GM19372 (cell line): ENCODE measurements around the gene GALNT17.
"Not testable (repeated sequence)": the region's sequence is repeated elsewhere in the genome, so short reads cannot be mapped to it uniquely, and the experiment has no call there.

Source experiments
- ATAC-seq: cut with Tn5 transposase; IDR thresholded peaks from one replicate; pipeline ENCODE4 v1.9.1; 2021; ENCODE audit warnings: mild to moderate bottlenecking, low read depth, moderate library complexity; ENCODE audit not compliant: unreplicated experiment

The GALNT17 gene

GRCh38 chr7:71157757-71158156, 25.8 kb downstream of the GALNT17 start:
- no peak for ATAC-seq

DNA sequence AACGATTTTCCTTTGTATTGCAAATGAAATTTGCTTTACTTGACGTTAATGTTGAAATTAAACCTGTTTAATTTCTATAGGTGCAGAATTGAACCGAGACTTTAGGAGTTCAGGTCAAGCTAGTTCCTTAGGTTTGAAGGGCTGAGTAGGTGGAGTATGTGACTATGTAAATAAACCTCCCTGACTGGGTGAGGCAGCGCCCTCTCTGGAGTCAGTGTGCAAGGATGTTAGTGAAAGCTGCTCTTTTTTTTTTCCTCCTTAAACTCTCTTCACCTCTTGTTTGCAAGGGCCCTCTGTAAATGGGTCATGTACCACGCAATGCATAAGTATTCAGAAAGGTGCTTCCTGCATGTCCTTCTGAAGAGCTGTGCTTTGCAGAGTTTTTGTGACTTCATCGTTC, 33.8 kb downstream of the GALNT17 start:
- ATAC-seq, result no peak

DNA sequence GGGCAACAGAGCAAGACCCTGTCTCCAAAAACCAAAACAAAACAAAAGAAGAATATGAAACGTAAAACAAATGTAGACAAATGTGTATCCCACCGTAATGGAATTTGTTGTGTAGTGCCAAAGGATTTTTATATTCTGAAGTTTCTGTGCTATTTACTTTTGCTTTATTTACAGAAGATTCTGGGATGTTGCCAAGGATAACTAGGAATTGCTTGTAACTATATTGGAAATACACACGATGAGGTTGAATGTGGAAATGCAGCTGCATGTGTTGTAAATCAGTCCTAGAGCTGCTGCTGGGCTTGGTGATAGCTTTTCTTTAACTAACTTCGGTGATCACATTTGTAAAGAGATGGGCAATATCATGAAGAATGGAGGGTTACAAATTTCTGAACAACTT, 39.5 kb downstream of the GALNT17 start:
- no peak for ATAC-seq

DNA sequence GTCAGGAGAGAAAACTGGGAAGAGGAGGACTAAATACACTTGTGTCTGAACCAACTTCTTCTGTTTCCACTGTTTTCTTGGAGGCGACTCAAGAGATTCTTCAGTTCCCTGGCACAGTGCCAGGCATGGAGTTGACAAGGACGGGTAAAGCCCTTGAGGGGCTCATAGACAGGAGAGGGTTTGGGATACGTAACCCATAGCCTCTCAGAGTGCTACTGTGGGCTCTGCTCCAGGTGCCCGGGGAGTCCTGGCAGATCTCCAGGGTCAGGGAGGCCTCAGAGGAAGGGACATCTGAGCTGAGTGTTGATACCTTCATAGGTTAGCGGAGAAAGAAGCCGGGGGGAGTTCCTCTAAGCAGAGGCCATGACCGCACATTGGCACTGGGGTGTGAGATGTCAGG, 42.0 kb downstream of the GALNT17 start:
- no peak for ATAC-seq

DNA sequence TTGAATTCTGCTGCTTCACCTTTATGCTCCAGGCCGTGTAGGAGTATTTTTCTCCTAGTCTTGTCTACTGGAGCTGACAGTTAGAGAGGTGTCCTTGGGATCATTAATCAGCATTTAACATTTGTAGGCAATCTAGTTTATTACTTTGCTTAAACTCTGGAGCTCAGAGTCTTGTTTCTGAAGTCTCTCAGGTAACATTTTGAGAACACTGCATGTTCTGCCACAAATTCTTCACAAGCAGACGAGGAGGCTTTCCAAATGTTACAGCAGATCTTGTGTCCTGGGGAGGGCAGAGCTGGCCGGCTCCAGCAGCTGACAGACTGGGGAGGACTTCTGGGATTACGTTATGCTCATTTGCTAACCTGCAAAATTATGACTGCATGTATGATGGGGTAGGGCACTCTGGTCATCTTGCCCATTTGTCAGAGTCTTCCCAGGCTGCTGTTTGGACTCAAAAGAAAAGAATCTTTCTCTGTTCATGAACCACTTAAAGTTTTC, 50.5 kb downstream of the GALNT17 start:
- ATAC-seq, result no peak

DNA sequence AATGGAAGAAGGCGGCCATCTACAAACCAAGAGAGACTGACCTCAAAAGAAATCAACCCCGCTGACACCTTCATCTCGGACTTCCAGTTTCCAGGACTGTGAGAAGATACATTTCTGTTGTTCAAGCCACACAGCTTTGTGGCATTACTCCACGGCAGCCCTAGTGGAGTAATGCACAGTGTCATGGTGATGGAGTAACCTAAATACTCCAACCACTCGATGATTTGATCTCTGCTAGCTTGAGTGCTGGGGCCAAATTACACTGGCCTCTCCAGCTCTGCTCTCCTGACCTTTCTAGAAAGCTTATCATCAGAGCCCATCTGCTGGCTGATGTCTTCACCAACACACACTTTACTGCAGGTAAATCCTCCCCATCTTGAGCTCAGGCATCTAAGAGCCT, 52.2 kb downstream of the GALNT17 start:
- ATAC-seq, result no peak

DNA sequence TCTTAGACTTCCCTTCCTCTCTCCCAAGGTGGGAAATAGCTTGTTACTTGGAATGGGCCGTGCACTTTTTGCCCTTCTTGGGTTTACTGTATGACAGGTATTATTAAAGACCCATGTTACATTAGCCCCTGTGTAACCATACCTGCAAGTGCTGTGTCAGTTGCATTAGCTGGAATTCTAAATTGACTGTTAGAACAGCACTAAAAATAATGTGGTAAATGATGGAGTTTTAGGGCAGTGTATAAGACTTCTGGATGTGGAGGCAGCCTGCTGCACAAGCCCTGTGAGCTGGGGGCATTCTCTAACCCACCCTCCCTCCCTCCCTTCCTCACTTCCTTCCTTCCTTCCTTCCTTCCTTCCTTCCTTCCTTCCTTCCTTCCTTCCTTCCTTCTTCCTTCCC, 52.7 kb downstream of the GALNT17 start:
- no peak for ATAC-seq

DNA sequence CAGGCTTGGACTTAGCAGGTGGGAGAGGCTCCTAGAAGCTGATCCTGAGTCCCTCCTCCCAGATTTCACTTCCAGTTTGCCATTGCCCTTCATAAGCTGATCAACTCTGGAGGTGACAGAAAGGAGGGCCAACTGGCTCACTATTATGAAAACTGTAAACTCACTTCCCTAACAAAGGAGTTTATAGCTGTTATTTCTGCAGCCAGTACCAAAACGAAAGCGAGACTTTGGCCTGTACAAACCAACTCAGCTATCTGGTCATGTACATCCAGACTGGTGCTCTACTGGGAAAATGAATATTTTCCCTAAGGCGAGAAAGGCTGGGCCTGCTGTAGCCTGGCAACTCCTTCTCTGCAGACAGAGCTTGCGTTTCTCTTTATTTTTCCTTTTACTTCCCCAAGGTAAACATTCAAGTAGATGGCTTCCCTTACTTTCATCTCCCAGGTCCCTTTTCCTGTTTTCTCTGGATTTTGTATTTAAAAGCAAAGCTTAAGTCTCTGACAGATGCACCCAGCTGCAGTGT, 54.7 kb downstream of the GALNT17 start:
- ATAC-seq, result no peak

DNA sequence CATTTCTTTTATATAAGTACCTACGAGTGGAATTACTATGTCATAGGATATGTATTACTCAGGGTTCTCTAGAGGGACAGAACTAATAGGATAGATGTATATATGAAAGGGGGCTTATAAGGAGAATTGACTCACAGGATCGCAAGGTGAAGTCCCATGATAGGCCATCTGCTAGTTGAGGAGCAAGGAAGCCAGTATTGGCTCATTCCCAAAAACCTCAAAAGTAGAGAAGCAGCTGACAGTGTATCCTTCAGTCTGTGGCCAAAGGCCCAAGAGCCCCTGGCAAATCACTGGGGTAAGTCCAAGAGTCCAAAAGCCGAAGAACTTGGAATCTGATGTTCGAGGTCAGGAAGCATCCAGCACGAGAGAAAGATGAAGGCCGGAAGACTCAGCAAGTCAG, 59.8 kb downstream of the GALNT17 start:
- no peak for ATAC-seq

- ATAC-seq, result no peak
Measured at GRCh38 chr7:71193099-71193810, 61.3 kb downstream of the GALNT17 start.

- ATAC-seq, result no peak
Measured at GRCh38 chr7:71198391-71198790, 66.4 kb downstream of the GALNT17 start.

- ATAC-seq, result no peak
Measured at GRCh38 chr7:71198887-71199286, 66.9 kb downstream of the GALNT17 start.

DNA sequence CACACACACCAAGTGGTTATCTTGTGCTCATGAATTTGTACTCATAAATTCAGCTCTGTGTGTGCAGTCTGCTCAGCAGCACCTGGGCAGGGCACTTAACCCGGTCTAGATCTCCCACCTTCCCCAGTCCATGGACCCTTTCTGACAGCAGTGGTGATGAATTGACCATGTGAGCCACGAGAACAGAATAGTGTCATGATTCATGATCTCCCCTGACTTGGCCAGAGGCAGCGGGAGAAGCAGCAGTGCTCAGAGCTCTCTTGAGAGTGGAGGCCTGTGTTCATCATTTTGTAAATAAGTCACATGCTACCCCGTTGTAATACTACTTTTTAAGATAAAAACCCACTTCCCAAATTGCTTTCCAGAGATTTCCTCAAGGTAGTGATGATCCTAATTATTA, 74.2 kb downstream of the GALNT17 start:
- no peak for ATAC-seq

- no peak for ATAC-seq
Measured at GRCh38 chr7:71208881-71209280, 76.9 kb downstream of the GALNT17 start.

GRCh38 chr7:71209484-71209883, 77.5 kb downstream of the GALNT17 start:
- not testable (repeated sequence) for ATAC-seq

DNA sequence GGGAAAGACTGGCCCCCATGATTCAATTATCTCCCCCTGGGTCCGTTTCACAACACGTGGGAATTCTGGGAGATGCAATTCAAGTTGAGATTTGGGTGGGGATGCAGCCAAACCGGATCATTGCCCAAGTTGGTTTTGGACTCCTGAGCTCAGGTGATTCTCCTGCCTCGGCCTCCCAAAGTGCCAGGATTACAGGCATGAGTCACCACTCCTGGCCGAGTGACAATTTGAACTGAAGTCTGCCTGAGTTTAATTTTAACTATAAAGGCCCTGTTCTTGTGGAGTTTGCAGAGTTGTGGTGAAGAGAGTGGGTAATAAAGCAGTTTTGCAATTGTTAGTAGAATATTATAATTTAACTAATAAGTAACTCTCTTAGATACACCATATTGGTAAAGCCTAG, 78.3 kb downstream of the GALNT17 start:
- ATAC-seq, result no peak

DNA sequence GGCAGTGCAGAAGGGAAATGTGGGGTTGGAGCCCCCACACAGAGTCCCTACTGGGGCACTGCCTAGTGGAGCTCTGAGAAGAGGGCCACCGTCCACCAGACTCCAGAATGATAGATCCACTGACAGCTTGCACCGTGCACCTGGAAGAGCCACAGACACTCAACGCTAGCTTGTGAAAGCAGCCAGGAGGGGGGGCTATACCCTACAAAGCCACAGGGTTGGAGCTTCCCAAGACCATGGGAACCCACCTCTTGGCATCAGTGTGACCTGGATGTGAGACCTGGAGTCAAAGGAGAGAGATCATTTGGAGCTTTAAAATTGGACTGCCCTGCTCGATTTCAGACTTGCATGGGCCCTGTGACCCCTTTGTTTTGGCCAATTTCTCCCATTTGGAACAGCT, 80.5 kb downstream of the GALNT17 start:
- ATAC-seq, result not testable (repeated sequence)

DNA sequence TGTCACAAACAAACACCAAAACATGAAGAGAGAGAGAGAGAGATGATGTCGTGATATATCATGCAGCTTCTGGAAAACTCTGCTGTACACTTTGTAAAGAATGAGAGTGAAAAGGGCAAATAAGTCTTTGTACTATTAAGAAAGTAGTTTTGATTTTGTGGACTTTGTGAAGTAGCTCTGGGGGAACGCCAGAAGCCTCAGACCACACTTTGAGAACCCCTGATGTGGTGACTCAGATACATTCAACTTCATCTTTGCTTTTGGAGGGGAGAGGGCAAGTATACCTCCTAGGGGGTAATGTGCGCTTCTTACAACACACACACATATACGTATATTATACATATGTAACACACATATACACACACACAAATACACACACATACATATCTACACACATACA, 84.3 kb downstream of the GALNT17 start:
- no peak for ATAC-seq

GRCh38 chr7:71220210-71220695, 88.3 kb downstream of the GALNT17 start:
- ATAC-seq, result no peak

DNA sequence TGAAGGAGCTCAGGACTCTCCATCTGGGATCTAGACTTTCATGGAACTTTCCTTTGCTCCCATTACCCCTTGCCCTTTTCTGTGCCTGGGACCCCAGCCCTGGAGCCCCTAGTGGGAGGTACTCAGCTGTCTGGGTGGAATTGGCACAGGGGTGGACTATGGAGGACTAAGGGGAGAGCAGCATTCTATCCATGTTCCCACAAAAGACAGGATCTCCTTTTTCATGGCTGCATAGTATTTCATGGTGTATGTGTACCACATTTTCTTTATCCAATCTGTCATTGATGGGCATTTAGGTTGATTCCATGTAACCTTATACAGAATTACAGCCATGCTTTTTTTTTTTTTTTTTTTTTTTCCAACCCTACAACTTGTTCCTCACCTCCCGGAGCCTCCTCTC, 89.1 kb downstream of the GALNT17 start:
- no peak for ATAC-seq

DNA sequence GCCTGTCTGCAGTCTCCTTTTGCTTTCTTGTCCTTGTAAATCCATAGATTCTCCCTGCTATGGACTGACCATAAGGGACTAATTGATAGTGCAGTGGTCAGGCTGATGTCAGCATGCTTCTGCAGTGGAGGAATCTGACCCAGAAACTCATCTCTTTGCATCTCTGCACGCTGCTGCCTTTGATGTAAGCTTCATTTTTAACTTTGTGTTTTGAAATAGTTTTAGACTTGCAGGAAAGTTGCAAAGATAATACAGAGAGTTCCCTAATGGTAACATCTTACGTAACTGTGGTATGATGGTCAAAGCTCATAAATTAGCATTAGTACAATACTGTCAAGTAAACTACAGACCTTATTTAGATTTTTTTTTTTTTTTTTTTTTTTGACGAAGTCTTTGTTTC, 89.6 kb downstream of the GALNT17 start:
- no peak for ATAC-seq

DNA sequence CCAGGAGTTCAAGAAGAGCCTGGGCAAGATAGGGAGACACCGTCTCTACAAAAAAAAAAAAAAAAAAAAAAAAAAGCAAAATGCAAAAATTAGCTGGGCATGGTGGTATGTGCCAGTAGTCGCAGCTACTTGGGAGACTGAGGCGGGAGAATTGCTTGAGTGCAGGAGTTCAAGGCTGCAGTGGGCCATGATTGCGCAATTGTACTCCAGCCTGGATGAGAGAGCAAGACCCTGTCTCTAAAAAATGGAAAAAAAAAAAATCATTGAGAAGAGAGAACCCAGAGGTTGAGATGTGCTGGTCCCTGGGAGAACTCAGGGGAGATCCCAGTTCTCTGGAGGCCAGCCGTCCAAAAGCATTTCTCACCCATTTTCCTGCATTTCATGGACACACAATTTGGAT, 95.2 kb downstream of the GALNT17 start:
- no peak for ATAC-seq
